PC-3 (cell line): Measurements from ENCODE around the gene RUBCN.

ENCODE experiments used
- EZH2 ChIP-seq: fragments of 300-600 bp; sonication (generic); IDR thresholded peaks from one replicate; pipeline ENCODE4 v1.6.1; 2017; ENCODE audit warnings: antibody characterized with exemption, mild to moderate bottlenecking, low read length; ENCODE audit not compliant: unreplicated experiment
- EZH2phosphoT487 ChIP-seq: fragments of 300-600 bp; sonication (generic); IDR thresholded peaks from 2 replicates; pipeline ENCODE4 v1.6.1; 2018; ENCODE audit warnings: mild to moderate bottlenecking, antibody characterized with exemption, low read length, borderline replicate concordance
- TF ChIP-seq, protein P1 (sequence below): fragments of 300-600 bp; sonication (generic); conservative IDR thresholded peaks from 2 replicates; pipeline ENCODE4 v1.5.1; 2017; ENCODE audit warnings: antibody characterized with exemption, low read depth, mild to moderate bottlenecking, low read length

- TF ChIP-seq EZH2 (no peak), EZH2phosphoT487 (no peak)
- TF ChIP-seq, protein P1, sequence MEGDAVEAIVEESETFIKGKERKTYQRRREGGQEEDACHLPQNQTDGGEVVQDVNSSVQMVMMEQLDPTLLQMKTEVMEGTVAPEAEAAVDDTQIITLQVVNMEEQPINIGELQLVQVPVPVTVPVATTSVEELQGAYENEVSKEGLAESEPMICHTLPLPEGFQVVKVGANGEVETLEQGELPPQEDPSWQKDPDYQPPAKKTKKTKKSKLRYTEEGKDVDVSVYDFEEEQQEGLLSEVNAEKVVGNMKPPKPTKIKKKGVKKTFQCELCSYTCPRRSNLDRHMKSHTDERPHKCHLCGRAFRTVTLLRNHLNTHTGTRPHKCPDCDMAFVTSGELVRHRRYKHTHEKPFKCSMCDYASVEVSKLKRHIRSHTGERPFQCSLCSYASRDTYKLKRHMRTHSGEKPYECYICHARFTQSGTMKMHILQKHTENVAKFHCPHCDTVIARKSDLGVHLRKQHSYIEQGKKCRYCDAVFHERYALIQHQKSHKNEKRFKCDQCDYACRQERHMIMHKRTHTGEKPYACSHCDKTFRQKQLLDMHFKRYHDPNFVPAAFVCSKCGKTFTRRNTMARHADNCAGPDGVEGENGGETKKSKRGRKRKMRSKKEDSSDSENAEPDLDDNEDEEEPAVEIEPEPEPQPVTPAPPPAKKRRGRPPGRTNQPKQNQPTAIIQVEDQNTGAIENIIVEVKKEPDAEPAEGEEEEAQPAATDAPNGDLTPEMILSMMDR, result no peak
These were observed 10.1 kb upstream of the RUBCN start for GRCh38 chr3:197746801-197747237.
